ENCODE results near the gene FBXO17. TPM values are rescaled to one million over a fixed set of nuclear protein-coding genes. Genes with fewer than 3 reads are reported as not detected.

FBXO17 gene
- polyA plus RNA-seq, 2 of the 4 experiments (the other 2 are of a cell fraction) = 68.1 to 112 TPM

DNA sequence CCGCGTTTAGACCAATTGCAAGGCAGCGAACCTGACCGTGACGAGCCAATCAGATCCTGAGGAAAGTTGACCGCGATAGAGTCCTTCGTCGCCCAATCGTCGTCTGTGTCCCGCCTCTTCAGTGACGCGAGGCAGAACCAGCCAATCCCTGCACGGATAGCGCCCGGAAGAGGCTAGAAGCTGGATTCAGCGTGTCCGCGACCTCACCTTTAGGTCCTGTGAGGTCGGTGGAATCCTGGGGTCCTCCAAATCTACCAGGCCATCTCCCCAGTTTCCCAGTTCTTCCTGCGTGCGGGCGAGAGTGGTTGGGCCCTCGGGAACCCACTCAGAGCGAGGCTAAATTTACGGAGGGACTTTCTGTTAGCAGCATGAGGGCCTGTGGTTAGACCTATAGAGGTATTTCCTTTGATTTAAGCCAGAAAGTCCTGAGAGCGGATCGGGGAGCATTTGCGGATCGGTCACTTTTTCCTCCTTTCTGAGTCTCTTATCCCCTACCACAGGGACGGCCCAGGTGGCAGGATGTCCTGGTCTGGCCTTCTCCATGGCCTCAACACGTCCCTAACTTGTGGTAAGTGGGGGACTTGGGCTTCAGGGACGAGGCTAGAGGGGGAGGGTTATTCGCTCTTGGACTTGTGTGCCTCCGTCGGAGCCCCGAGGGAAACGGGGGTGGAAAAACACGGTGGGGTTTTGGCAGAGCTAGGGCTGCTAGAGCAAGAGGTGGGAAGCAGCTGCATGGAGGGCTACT, 44.6 kb downstream of the FBXO17 start, which contains the start of gene MRPS12 (continued):
- TF ChIP-seq, protein P1, sequence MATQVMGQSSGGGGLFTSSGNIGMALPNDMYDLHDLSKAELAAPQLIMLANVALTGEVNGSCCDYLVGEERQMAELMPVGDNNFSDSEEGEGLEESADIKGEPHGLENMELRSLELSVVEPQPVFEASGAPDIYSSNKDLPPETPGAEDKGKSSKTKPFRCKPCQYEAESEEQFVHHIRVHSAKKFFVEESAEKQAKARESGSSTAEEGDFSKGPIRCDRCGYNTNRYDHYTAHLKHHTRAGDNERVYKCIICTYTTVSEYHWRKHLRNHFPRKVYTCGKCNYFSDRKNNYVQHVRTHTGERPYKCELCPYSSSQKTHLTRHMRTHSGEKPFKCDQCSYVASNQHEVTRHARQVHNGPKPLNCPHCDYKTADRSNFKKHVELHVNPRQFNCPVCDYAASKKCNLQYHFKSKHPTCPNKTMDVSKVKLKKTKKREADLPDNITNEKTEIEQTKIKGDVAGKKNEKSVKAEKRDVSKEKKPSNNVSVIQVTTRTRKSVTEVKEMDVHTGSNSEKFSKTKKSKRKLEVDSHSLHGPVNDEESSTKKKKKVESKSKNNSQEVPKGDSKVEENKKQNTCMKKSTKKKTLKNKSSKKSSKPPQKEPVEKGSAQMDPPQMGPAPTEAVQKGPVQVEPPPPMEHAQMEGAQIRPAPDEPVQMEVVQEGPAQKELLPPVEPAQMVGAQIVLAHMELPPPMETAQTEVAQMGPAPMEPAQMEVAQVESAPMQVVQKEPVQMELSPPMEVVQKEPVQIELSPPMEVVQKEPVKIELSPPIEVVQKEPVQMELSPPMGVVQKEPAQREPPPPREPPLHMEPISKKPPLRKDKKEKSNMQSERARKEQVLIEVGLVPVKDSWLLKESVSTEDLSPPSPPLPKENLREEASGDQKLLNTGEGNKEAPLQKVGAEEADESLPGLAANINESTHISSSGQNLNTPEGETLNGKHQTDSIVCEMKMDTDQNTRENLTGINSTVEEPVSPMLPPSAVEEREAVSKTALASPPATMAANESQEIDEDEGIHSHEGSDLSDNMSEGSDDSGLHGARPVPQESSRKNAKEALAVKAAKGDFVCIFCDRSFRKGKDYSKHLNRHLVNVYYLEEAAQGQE (IDR thresholded peaks at IDR 0.05) = no peak
- no peak for TF ChIP-seq RNF2 (IDR thresholded peaks at IDR 0.05; ENCODE audit: borderline replicate concordance, low read depth)
- TF ChIP-seq POLR2AphosphoS2 (conservative IDR thresholded peaks at IDR 0.05; ENCODE audit: low read length) = peak; percentile 18; the same call in 1 of the 2 replicates
- TF ChIP-seq RCOR1 (IDR thresholded peaks at IDR 0.05; ENCODE audit: low read depth, low read length) = no peak
- TF ChIP-seq RAD21 (conservative IDR thresholded peaks at IDR 0.05 in 1 of 2, IDR thresholded peaks at IDR 0.05 in 1 of 2) = no peak
- no peak for TF ChIP-seq HEYL (CRISPR knock-in tag; IDR thresholded peaks at IDR 0.05)
- no peak for TF ChIP-seq CBX8 (IDR thresholded peaks at IDR 0.05)
- TF ChIP-seq PHF8 (IDR thresholded peaks at IDR 0.05; ENCODE audit: borderline replicate concordance, low read depth) = peak; percentile 69
- TF ChIP-seq TP53 (CRISPR knock-in tag; IDR thresholded peaks at IDR 0.05) = 0 out of 2 replicates have a peak, but pooled peaks have one; percentile 76
- TF ChIP-seq, protein P2, sequence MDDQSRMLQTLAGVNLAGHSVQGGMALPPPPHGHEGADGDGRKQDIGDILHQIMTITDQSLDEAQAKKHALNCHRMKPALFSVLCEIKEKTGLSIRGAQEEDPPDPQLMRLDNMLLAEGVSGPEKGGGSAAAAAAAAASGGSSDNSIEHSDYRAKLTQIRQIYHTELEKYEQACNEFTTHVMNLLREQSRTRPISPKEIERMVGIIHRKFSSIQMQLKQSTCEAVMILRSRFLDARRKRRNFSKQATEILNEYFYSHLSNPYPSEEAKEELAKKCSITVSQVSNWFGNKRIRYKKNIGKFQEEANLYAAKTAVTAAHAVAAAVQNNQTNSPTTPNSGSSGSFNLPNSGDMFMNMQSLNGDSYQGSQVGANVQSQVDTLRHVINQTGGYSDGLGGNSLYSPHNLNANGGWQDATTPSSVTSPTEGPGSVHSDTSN (IDR thresholded peaks at IDR 0.05) = peak; percentile 71; the same call in 1 of the 2 replicates
- TF ChIP-seq KDM5A (IDR thresholded peaks at IDR 0.05) = peak; percentile 56
- no peak for TF ChIP-seq MYC (IDR thresholded peaks at IDR 0.05; ENCODE audit: borderline replicate concordance, low read length)
- TF ChIP-seq NPAS2 (CRISPR knock-in tag; IDR thresholded peaks at IDR 0.05; ENCODE audit: borderline replicate concordance) = no peak
- TF ChIP-seq, protein P3, sequence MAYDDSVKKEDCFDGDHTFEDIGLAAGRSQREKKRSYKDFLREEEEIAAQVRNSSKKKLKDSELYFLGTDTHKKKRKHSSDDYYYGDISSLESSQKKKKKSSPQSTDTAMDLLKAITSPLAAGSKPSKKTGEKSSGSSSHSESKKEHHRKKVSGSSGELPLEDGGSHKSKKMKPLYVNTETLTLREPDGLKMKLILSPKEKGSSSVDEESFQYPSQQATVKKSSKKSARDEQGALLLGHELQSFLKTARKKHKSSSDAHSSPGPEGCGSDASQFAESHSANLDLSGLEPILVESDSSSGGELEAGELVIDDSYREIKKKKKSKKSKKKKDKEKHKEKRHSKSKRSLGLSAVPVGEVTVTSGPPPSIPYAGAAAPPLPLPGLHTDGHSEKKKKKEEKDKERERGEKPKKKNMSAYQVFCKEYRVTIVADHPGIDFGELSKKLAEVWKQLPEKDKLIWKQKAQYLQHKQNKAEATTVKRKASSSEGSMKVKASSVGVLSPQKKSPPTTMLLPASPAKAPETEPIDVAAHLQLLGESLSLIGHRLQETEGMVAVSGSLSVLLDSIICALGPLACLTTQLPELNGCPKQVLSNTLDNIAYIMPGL (CRISPR knock-in tag; IDR thresholded peaks at IDR 0.05; ENCODE audit: borderline replicate concordance) = 0 out of 2 replicates have a peak, but pooled peaks have one; percentile 38
- 0 out of 2 replicates have a peak, but pooled peaks have one; percentile 47 for TF ChIP-seq HOXB5 (CRISPR knock-in tag; IDR thresholded peaks at IDR 0.05)
- TF ChIP-seq, protein P4, sequence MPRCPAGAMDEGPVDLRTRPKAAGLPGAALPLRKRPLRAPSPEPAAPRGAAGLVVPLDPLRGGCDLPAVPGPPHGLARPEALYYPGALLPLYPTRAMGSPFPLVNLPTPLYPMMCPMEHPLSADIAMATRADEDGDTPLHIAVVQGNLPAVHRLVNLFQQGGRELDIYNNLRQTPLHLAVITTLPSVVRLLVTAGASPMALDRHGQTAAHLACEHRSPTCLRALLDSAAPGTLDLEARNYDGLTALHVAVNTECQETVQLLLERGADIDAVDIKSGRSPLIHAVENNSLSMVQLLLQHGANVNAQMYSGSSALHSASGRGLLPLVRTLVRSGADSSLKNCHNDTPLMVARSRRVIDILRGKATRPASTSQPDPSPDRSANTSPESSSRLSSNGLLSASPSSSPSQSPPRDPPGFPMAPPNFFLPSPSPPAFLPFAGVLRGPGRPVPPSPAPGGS (IDR thresholded peaks at IDR 0.05) = peak; percentile 46; the same call in 1 of the 3 replicates
- no peak for TF ChIP-seq MAZ (IDR thresholded peaks at IDR 0.05; ENCODE audit: borderline replicate concordance, low read depth, low read length)
- TF ChIP-seq JUN (IDR thresholded peaks at IDR 0.05) = peak; percentile 70 to 78; a peak in 4 of 5 replicates
- TF ChIP-seq, protein P5, sequence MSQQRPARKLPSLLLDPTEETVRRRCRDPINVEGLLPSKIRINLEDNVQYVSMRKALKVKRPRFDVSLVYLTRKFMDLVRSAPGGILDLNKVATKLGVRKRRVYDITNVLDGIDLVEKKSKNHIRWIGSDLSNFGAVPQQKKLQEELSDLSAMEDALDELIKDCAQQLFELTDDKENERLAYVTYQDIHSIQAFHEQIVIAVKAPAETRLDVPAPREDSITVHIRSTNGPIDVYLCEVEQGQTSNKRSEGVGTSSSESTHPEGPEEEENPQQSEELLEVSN (IDR thresholded peaks at IDR 0.05; ENCODE audit: borderline replicate concordance, low read depth) = peak; percentile 13; the same call in 1 of the 2 replicates
- 0 out of 2 replicates have a peak, but pooled peaks have one; percentile 54 for TF ChIP-seq RARB (CRISPR knock-in tag; IDR thresholded peaks at IDR 0.05)
- no peak for TF ChIP-seq SREBF2 (IDR thresholded peaks at IDR 0.05)
- TF ChIP-seq, protein P6, sequence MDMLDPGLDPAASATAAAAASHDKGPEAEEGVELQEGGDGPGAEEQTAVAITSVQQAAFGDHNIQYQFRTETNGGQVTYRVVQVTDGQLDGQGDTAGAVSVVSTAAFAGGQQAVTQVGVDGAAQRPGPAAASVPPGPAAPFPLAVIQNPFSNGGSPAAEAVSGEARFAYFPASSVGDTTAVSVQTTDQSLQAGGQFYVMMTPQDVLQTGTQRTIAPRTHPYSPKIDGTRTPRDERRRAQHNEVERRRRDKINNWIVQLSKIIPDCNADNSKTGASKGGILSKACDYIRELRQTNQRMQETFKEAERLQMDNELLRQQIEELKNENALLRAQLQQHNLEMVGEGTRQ (IDR thresholded peaks at IDR 0.05) = peak; percentile 77
- TF ChIP-seq EP300 (IDR thresholded peaks at IDR 0.05) = no peak
- TF ChIP-seq ZC3H11A (IDR thresholded peaks at IDR 0.05) = 0 out of 2 replicates have a peak, but pooled peaks have one; percentile 11
- peak; percentile 91; the same call in 1 of the 2 replicates for TF ChIP-seq TFCP2L1 (CRISPR knock-in tag; IDR thresholded peaks at IDR 0.05)
